DND-41 (cell line): ENCODE data around the gene CTNNA3.

Experiments used
- CTCF ChIP-seq: IDR thresholded peaks from 2 replicates; pipeline ENCODE4 v1.5.1; 2012; ENCODE audit warnings: borderline replicate concordance, low read length, moderate library complexity, mild to moderate bottlenecking; ENCODE audit not compliant: poor library complexity, severe bottlenecking; ENCODE audit errors: extremely low read depth
- EZH2 ChIP-seq: IDR thresholded peaks from 3 replicates; pipeline ENCODE4 v1.6.1; 2012; ENCODE audit warnings: borderline replicate concordance, low read depth, mild to moderate bottlenecking, moderate library complexity, low read length, inconsistent platforms; ENCODE audit not compliant: severe bottlenecking

- no peak for TF ChIP-seq CTCF
- TF ChIP-seq EZH2 = no peak
Observed at GRCh38 chr10:66737241-66737640, 958.8 kb downstream of the CTNNA3 start.
